Vagina (tissue), 2 donors: ENCODE measurements around the gene MASP1.

Experiments used
- POLR2A ChIP-seq, 2 donors: fragments of 450-650 bp; IDR thresholded peaks; one replicate each; pipeline ENCODE4 v1.6.1; 2017; ENCODE audit warnings: antibody characterized with exemption in 2 of 2, mild to moderate bottlenecking in 2 of 2, moderate library complexity in 2 of 2
- POLR2AphosphoS5 ChIP-seq, 2 donors: sonication (generic); formaldehyde crosslinking; IDR thresholded peaks; one replicate each; pipeline ENCODE4 v1.9.0; 2017; ENCODE audit warnings: antibody characterized with exemption in 2 of 2, mild to moderate bottlenecking in 2 of 2, low read depth in 1 of 2; ENCODE audit not compliant: insufficient read depth in 1 of 2
- TF ChIP-seq, protein P1 (sequence below), 3 experiments: fragments of 450-650 bp in 2 of 3; fragments of 200-600 bp in 1 of 3; sonication (generic) in 1 of 3; IDR thresholded peaks; one replicate each; pipeline ENCODE4 v1.5.1; 2017 to 2019; ENCODE audit warnings: antibody characterized with exemption in 3 of 3, mild to moderate bottlenecking in 2 of 3, moderate library complexity in 2 of 3

DNA sequence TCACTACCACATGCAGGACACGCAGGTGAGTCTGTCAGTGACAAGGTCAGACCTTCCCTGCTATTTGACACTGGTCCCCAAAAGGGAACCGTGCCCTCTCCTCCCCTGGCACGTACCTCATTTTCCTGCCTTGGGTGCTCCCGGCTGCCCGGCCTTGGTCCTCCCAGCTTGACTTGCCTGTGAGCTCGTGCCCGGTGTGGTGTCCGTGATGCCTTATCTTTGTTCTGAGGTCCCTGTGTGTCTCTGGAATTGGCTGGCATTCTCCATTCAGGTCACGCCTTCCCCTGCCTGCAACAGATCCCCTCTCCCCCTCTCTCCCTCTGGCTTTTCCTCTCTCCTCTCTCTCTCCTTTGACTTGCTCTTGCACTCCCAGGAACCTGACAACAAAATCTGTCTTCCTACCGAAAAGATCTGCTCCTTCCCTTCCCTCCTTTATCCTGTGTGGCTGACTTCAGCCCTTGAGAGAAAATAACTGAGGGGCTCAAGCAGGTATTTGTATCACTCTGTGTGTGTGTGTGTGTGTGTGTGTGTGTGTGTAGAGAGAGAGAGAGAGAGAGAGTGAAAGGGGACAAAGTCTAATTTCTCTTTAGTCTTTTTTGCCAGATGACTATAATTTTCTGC lies at the start of gene MASP1:
- peak in 1 of 2 donors; percentile 51 for TF ChIP-seq POLR2AphosphoS5 (IDR thresholded peaks at IDR 0.05; ENCODE audit: insufficient read depth in 1 of 2, low read depth in 1 of 2)
- TF ChIP-seq, protein P1, sequence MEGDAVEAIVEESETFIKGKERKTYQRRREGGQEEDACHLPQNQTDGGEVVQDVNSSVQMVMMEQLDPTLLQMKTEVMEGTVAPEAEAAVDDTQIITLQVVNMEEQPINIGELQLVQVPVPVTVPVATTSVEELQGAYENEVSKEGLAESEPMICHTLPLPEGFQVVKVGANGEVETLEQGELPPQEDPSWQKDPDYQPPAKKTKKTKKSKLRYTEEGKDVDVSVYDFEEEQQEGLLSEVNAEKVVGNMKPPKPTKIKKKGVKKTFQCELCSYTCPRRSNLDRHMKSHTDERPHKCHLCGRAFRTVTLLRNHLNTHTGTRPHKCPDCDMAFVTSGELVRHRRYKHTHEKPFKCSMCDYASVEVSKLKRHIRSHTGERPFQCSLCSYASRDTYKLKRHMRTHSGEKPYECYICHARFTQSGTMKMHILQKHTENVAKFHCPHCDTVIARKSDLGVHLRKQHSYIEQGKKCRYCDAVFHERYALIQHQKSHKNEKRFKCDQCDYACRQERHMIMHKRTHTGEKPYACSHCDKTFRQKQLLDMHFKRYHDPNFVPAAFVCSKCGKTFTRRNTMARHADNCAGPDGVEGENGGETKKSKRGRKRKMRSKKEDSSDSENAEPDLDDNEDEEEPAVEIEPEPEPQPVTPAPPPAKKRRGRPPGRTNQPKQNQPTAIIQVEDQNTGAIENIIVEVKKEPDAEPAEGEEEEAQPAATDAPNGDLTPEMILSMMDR (IDR thresholded peaks at IDR 0.05) = no peak
- no peak for TF ChIP-seq POLR2A (IDR thresholded peaks at IDR 0.05)
